SK-N-SH treated with all-trans-retinoic acid at 6 μM for 48 hours (cell line): Measurements from ENCODE around the gene CENPW.

Source experiments
- ATAC-seq: fragments of 200-7000 bp; cut with Tn5 transposase; 3 replicates; pipeline ENCODE4 v1.9.1; 2020; ENCODE audit warnings: mild to moderate bottlenecking, moderate library complexity
- ARNTL ChIP-seq: fragments of 450-650 bp; formaldehyde crosslinking; IDR thresholded peaks from 2 replicates; pipeline ENCODE4 v1.5.0; 2020; ENCODE audit warnings: low read depth, mild to moderate bottlenecking, moderate library complexity, borderline replicate concordance
- BACH2 ChIP-seq: fragments of 250-450 bp; sonication (Bioruptor Pico); IDR thresholded peaks from 2 replicates; pipeline ENCODE4 v1.9.0; 2021; ENCODE audit warnings: mild to moderate bottlenecking, borderline replicate concordance
- ESRRG ChIP-seq: fragments of 250-450 bp; sonication (Bioruptor Pico); IDR thresholded peaks from 2 replicates; pipeline ENCODE4 v1.6.1; 2021; ENCODE audit warnings: mild to moderate bottlenecking
- GLIS3 ChIP-seq: fragments of 250-450 bp; sonication (Bioruptor Pico); IDR thresholded peaks from 2 replicates; pipeline ENCODE4 v1.5.0; 2020; ENCODE audit warnings: mild to moderate bottlenecking, moderate library complexity
- OSR1 ChIP-seq: fragments of 250-450 bp; sonication (Bioruptor Pico); IDR thresholded peaks from 2 replicates; pipeline ENCODE4 v1.8.0; 2022; ENCODE audit warnings: moderate library complexity, mild to moderate bottlenecking, inconsistent platforms
- PPARA ChIP-seq: fragments of 250-450 bp; sonication (Bioruptor Pico); IDR thresholded peaks from 2 replicates; pipeline ENCODE4 v1.5.0; 2020; ENCODE audit warnings: mild to moderate bottlenecking, borderline replicate concordance
- RARB ChIP-seq: fragments of 250-450 bp; sonication (Bioruptor Pico); IDR thresholded peaks from 2 replicates; pipeline ENCODE4 v1.8.0; 2021; ENCODE audit warnings: mild to moderate bottlenecking, moderate library complexity
- SNAI2 ChIP-seq: fragments of 250-450 bp; sonication (Bioruptor Pico); IDR thresholded peaks from 2 replicates; pipeline ENCODE4 v1.5.0; 2020; ENCODE audit warnings: mild to moderate bottlenecking, moderate library complexity
- TCF4 ChIP-seq: fragments of 250-450 bp; sonication (Bioruptor Pico); IDR thresholded peaks from 2 replicates; pipeline ENCODE4 v1.8.0; 2021; ENCODE audit warnings: mild to moderate bottlenecking, moderate library complexity, borderline replicate concordance
- TOX ChIP-seq: fragments of 250-450 bp; sonication (Bioruptor Pico); IDR thresholded peaks from 2 replicates; pipeline ENCODE4 v1.8.0; 2021; ENCODE audit warnings: mild to moderate bottlenecking, moderate library complexity, borderline replicate concordance
- ZC3H10 ChIP-seq: fragments of 250-450 bp; sonication (Bioruptor Pico); IDR thresholded peaks from 2 replicates; pipeline ENCODE4 v1.5.1; 2021; ENCODE audit warnings: mild to moderate bottlenecking, moderate library complexity
- ZFP3 ChIP-seq: fragments of 250-450 bp; sonication (Bioruptor Pico); IDR thresholded peaks from 2 replicates; pipeline ENCODE4 v1.5.0; 2020; ENCODE audit warnings: mild to moderate bottlenecking, moderate library complexity
- ZFP30 ChIP-seq: fragments of 450-650 bp; formaldehyde crosslinking; IDR thresholded peaks from 2 replicates; pipeline ENCODE4 v1.5.0; 2022; ENCODE audit warnings: mild to moderate bottlenecking, moderate library complexity
- ZNF70 ChIP-seq: fragments of 450-650 bp; formaldehyde crosslinking; IDR thresholded peaks from 2 replicates; pipeline ENCODE4 v1.5.0; 2020; ENCODE audit warnings: mild to moderate bottlenecking, moderate library complexity
- ZNF8 ChIP-seq: fragments of 450-650 bp; formaldehyde crosslinking; IDR thresholded peaks from 2 replicates; pipeline ENCODE4 v1.5.0; 2020; ENCODE audit warnings: mild to moderate bottlenecking, moderate library complexity
- TF ChIP-seq, protein P1 (sequence below): fragments of 250-450 bp; sonication (Bioruptor Pico); IDR thresholded peaks from 2 replicates; pipeline ENCODE4 v1.5.1; 2020; ENCODE audit warnings: low read depth, mild to moderate bottlenecking, moderate library complexity
- TF ChIP-seq, protein P2 (sequence below): fragments of 250-450 bp; sonication (Bioruptor Pico); IDR thresholded peaks from 2 replicates; pipeline ENCODE4 v1.8.0; 2020; ENCODE audit warnings: mild to moderate bottlenecking, moderate library complexity, borderline replicate concordance
- TF ChIP-seq, protein P3 (sequence below): fragments of 250-450 bp; sonication (Bioruptor Pico); IDR thresholded peaks from 2 replicates; pipeline ENCODE4 v1.8.0; 2021; ENCODE audit warnings: low read depth, mild to moderate bottlenecking, moderate library complexity, borderline replicate concordance
- TF ChIP-seq, protein P4 (sequence below): fragments of 250-450 bp; sonication (Bioruptor Pico); IDR thresholded peaks from 2 replicates; pipeline ENCODE4 v1.5.1; 2021; ENCODE audit warnings: mild to moderate bottlenecking, moderate library complexity

Gene CENPW

DNA sequence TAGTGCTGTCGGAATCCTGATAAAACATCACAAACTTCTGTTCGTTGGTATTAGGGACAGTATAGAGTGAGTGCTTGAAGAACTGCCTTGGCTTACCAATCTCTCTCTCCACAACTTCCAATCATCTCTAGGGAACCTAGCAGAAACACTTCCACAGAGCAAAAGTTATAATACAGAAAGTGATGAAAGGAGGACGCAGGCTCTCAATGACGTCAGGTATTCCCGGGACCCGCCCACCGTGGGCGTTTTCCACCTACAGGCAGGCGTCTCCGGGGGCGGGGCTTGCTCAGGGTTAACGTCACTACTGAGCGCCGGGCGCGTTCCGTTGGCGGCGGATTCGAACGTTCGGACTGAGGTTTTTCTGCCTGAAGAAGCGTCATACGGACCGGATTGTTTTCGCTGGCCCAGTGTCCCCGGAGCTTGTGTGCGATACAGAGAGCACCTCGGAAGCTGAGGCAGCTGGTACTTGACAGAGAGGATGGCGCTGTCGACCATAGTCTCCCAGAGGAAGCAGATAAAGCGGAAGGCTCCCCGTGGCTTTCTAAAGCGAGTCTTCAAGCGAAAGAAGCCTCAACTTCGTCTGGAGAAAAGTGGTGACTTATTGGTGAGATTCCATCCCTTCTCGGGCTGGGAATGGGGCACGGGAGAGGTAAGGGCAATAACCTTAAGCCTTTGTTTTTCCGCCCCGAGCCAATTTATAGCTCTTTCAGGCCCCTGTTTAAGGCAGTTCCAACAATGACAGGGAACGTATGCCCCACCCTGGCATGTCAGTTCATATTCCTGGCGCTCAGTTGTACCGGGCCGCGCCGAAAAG, at the start of gene CENPW:
TSS of gene CENPW (plus strand) at position 320 of the 814 bp plus-strand sequence. CDS start at position 479, 159 bp downstream.
- ATAC-seq, result peak; percentile 94
- TF ChIP-seq ZFP3 (no peak), SNAI2 (CRISPR knock-in tag) (no peak), ZNF8 (CRISPR knock-in tag) (no peak), OSR1 (CRISPR knock-in tag) (no peak), ARNTL (CRISPR knock-in tag) (no peak), GLIS3 (no peak)
- TF ChIP-seq, protein P1, sequence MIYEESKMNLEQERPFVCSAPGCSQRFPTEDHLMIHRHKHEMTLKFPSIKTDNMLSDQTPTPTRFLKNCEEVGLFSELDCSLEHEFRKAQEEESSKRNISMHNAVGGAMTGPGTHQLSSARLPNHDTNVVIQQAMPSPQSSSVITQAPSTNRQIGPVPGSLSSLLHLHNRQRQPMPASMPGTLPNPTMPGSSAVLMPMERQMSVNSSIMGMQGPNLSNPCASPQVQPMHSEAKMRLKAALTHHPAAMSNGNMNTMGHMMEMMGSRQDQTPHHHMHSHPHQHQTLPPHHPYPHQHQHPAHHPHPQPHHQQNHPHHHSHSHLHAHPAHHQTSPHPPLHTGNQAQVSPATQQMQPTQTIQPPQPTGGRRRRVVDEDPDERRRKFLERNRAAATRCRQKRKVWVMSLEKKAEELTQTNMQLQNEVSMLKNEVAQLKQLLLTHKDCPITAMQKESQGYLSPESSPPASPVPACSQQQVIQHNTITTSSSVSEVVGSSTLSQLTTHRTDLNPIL, result no peak
- TF ChIP-seq, protein P2, sequence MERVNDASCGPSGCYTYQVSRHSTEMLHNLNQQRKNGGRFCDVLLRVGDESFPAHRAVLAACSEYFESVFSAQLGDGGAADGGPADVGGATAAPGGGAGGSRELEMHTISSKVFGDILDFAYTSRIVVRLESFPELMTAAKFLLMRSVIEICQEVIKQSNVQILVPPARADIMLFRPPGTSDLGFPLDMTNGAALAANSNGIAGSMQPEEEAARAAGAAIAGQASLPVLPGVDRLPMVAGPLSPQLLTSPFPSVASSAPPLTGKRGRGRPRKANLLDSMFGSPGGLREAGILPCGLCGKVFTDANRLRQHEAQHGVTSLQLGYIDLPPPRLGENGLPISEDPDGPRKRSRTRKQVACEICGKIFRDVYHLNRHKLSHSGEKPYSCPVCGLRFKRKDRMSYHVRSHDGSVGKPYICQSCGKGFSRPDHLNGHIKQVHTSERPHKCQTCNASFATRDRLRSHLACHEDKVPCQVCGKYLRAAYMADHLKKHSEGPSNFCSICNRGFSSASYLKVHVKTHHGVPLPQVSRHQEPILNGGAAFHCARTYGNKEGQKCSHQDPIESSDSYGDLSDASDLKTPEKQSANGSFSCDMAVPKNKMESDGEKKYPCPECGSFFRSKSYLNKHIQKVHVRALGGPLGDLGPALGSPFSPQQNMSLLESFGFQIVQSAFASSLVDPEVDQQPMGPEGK (CRISPR knock-in tag), result no peak

DNA sequence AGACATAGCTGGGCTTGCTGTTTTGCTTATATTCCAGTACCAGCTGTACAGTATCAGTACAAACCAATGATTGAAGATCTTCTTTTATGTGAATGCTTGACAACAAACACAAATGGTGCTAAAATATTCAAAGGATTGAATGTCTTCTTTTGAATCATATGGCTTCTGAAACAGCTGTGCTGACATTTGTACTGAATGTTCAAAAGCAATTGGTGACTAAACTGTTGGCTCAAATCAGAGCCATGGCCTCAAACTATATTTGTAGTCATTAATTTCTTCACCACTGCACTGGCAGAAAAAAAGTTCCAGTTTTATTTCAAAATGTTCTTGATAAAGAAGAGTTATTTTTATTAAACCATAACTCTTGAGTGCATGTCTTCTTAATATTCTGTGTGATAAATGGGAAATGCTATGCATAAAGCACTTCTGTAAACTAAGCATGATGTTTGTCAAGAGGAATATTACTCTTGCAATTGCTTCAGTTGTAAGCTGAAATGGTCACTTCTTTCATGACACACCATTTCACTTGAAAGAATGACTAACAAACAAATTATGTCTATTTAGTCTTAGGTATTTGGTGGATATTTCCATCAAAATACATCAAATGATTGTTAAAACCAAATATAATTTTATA, 45.9 kb upstream of the CENPW start:
- no peak for TF ChIP-seq ARNTL (CRISPR knock-in tag)
- no peak for TF ChIP-seq ESRRG
- no peak for TF ChIP-seq TCF4 (CRISPR knock-in tag)
- TF ChIP-seq ZFP3, result no peak
- no peak for TF ChIP-seq PPARA (CRISPR knock-in tag)
- no peak for TF ChIP-seq ZC3H10
- TF ChIP-seq, protein P3, sequence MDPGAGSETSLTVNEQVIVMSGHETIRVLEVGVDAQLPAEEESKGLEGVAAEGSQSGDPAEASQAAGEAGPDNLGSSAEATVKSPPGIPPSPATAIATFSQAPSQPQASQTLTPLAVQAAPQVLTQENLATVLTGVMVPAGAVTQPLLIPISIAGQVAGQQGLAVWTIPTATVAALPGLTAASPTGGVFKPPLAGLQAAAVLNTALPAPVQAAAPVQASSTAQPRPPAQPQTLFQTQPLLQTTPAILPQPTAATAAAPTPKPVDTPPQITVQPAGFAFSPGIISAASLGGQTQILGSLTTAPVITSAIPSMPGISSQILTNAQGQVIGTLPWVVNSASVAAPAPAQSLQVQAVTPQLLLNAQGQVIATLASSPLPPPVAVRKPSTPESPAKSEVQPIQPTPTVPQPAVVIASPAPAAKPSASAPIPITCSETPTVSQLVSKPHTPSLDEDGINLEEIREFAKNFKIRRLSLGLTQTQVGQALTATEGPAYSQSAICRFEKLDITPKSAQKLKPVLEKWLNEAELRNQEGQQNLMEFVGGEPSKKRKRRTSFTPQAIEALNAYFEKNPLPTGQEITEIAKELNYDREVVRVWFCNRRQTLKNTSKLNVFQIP (CRISPR knock-in tag), result no peak
- no peak for TF ChIP-seq ZNF8 (CRISPR knock-in tag)
- TF ChIP-seq, protein P4, sequence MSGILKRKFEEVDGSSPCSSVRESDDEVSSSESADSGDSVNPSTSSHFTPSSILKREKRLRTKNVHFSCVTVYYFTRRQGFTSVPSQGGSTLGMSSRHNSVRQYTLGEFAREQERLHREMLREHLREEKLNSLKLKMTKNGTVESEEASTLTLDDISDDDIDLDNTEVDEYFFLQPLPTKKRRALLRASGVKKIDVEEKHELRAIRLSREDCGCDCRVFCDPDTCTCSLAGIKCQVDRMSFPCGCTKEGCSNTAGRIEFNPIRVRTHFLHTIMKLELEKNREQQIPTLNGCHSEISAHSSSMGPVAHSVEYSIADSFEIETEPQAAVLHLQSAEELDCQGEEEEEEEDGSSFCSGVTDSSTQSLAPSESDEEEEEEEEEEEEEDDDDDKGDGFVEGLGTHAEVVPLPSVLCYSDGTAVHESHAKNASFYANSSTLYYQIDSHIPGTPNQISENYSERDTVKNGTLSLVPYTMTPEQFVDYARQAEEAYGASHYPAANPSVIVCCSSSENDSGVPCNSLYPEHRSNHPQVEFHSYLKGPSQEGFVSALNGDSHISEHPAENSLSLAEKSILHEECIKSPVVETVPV (CRISPR knock-in tag), result no peak
- no peak for TF ChIP-seq RARB (CRISPR knock-in tag)
- TF ChIP-seq BACH2 (CRISPR knock-in tag), result no peak
- TF ChIP-seq GLIS3, result no peak
- TF ChIP-seq, protein P1, result no peak
- TF ChIP-seq OSR1 (CRISPR knock-in tag), result no peak
- ATAC-seq, result no peak

DNA sequence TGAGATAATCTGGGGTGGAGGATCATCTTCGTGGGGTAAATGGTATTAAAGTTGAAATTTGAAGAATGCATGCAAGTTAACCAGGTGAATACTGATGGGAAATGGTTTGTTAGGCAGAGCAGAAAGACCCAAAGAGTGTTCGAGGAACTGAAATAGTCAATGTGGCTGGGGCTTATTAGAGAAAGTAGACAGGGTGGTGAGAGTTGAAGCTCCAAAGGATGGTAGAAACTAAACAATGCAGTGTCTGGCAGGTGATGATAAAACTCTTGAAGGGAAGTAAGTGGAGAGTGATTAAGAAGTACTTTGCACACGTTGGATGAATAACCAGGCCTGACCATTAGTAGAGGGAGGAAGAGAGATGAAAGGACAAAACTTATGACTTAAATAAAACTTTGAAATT, 39.8 kb upstream of the CENPW start:
- TF ChIP-seq TOX (CRISPR knock-in tag) (no peak), ESRRG (no peak), ZFP3 (no peak), ZFP30 (CRISPR knock-in tag) (no peak), ZNF70 (CRISPR knock-in tag) (no peak)
- TF ChIP-seq, protein P2 (CRISPR knock-in tag), result no peak

More for the DNA sequence above, 39.8 kb upstream of the CENPW start:
- ATAC-seq, result no peak
